Panc1 (cell line): ENCODE results near the gene AFF2. TPM values are rescaled to one million over a fixed set of nuclear protein-coding genes. Genes with fewer than 3 reads are reported as not detected.

Experiments used
- ATAC-seq: fragments of 200-7000 bp; cut with Tn5 transposase; 2 replicates; pipeline ENCODE4 v1.9.1; 2020; ENCODE audit warnings: mild to moderate bottlenecking, moderate library complexity
- BruUV-seq: library from RNA; stranded (reverse); fragments of 400-500 nt; replicated peaks from 2 replicates; lab custom pipeline; 2021; lab: Mats Ljungman, UMichigan
- CTCF ChIA-PET: fragments of 300-600 bp; sonication (Branson Sonifier 250); formaldehyde crosslinking; loops from one replicate; lab custom pipeline; 2022; ENCODE audit warnings: antibody characterized with exemption; lab: Charles Lee
- POLR2A ChIA-PET: fragments of 300-600 bp; sonication (Branson Sonifier 250); formaldehyde crosslinking; loops from one replicate; lab custom pipeline; 2022; ENCODE audit warnings: antibody characterized with exemption; lab: Charles Lee
- DNase-seq: peaks from one replicate; pipeline ENCODE4 v3.0.0-alpha.2; 2010; ENCODE audit warnings: low read depth, low spot score
- H3K27ac ChIP-seq: 2 replicates; pipeline ENCODE4 v1.5.1; 2011; ENCODE audit warnings: mild to moderate bottlenecking, low read length, inconsistent platforms
- H3K27me3 ChIP-seq: fragments of 200-500 bp; sonication (Bioruptor generic); 2 replicates; pipeline ENCODE4 v1.6.0; 2014; ENCODE audit warnings: low read length, inconsistent platforms; ENCODE audit not compliant: control insufficient read depth, insufficient read depth
- H3K36me3 ChIP-seq: fragments of 200-500 bp; sonication (Bioruptor generic); 2 replicates; pipeline ENCODE4 v1.5.1; 2014; ENCODE audit warnings: inconsistent platforms, mild to moderate bottlenecking, low read length, moderate library complexity; ENCODE audit not compliant: control insufficient read depth, insufficient read depth
- H3K4me1 ChIP-seq: 2 replicates; pipeline ENCODE4 v1.5.1; 2011; ENCODE audit warnings: inconsistent platforms, mild to moderate bottlenecking, low read length, moderate library complexity; ENCODE audit not compliant: control insufficient read depth, insufficient read depth
- H3K4me3 ChIP-seq, 2 experiments: 2 replicates each; pipeline ENCODE4 v1.5.1; 2011 to 2012; ENCODE audit warnings: low read depth in 2 of 2, low read length in 2 of 2, mild to moderate bottlenecking in 2 of 2, inconsistent platforms in 1 of 2, moderate library complexity in 1 of 2
- H3K9me3 ChIP-seq: fragments of 200-500 bp; sonication (Bioruptor generic); 2 replicates; pipeline ENCODE4 v1.5.1; 2014; ENCODE audit warnings: low read depth, mild to moderate bottlenecking, inconsistent platforms, low read length, moderate library complexity; ENCODE audit not compliant: control insufficient read depth, insufficient read depth
- CTCF ChIP-seq: fragments of 450-650 bp; IDR thresholded peaks from 2 replicates; pipeline ENCODE4 v1.5.1; 2017; ENCODE audit warnings: mild to moderate bottlenecking
- POLR2AphosphoS5 ChIP-seq: IDR thresholded peaks from 2 replicates; pipeline ENCODE4 v1.6.1; 2012; ENCODE audit warnings: mild to moderate bottlenecking, low read depth, low read length, moderate library complexity
- REST ChIP-seq, 2 experiments: IDR thresholded peaks; 2 replicates each; pipeline ENCODE4 v1.6.1; 2011 to 2012; ENCODE audit warnings: low read depth in 2 of 2, control low read depth in 1 of 2, low read length in 1 of 2, mild to moderate bottlenecking in 1 of 2, moderate library complexity in 1 of 2; ENCODE audit not compliant: insufficient read depth in 1 of 2
- SIN3A ChIP-seq: IDR thresholded peaks from 2 replicates; pipeline ENCODE4 v1.6.1; 2012; ENCODE audit warnings: low read depth, mild to moderate bottlenecking, low read length, moderate library complexity, borderline replicate concordance; ENCODE audit not compliant: insufficient read depth
- TCF7L2 ChIP-seq: IDR thresholded peaks from 2 replicates; pipeline ENCODE4 v1.6.1; 2011; ENCODE audit warnings: mild to moderate bottlenecking, low read depth, low read length, inconsistent platforms
- in situ Hi-C: cut with HindIII; loops from 2 replicates; pipeline ENCODE4 v1.10.0; 2016; ENCODE audit warnings: low sequenced_read_pairs, low pct_unique_long_range_greater_than_20kb
- intact Hi-C: fragments of 100-400 bp; cut with micrococcal nuclease; formaldehyde crosslinking; loops from one replicate; pipeline ENCODE4 v1.10.0; 2022; ENCODE audit not compliant: unreplicated experiment
- total RNA-seq: library from RNA; stranded (reverse); gene quantifications from one replicate; pipeline ENCODE4 v1.2.1, GENCODE V29; 2021; ENCODE audit not compliant: unreplicated experiment

Gene AFF2
- total RNA-seq, 1 experiment from 2014 or later: 0.05 TPM

GRCh38 chrX:148722966-148723365 is 222.5 kb downstream of the AFF2 start:
- Histone ChIP-seq H3K4me3 (no peak overlapping the region), H3K27ac (no peak overlapping the region), H3K4me1 (no peaks in the 10 kb centered on the region), H3K36me3 (no peaks in the 10 kb centered on the region), H3K9me3 (no peaks in the 10 kb centered on the region), H3K27me3 (no peaks in the 10 kb centered on the region)
- BruUV-seq: no TSS peak
- intact Hi-C loops: no loop called here
- ChIA-PET POLR2A (no interaction called here), CTCF (no interaction called here)
- in situ Hi-C loops: no loop called here
- TF ChIP-seq CTCF: no peak
- TF ChIP-seq REST (IDR thresholded peaks at IDR 0.05; ENCODE audit: insufficient read depth in 1 of 2, low read depth in 2 of 2, low read length in 1 of 2): no peak
- no peak for TF ChIP-seq POLR2AphosphoS5
- no peak for TF ChIP-seq TCF7L2
- TF ChIP-seq SIN3A: no peak
- ATAC-seq (no peak), DNase-seq (no peak)

GRCh38 chrX:148723551-148723950 is 223.1 kb downstream of the AFF2 start:
- TF ChIP-seq SIN3A: no peak
- TF ChIP-seq REST (IDR thresholded peaks at IDR 0.05; ENCODE audit: insufficient read depth in 1 of 2, low read depth in 2 of 2, low read length in 1 of 2): no peak
- no peak for TF ChIP-seq CTCF
- TF ChIP-seq TCF7L2: no peak
- no peak for TF ChIP-seq POLR2AphosphoS5
- intact Hi-C loops (no loop called here), in situ Hi-C loops (no loop called here)
- no peak for ATAC-seq
- POLR2A ChIA-PET: no interaction called here
- CTCF ChIA-PET: no interaction called here
- Histone ChIP-seq H3K9me3 (no peaks in the 10 kb centered on the region), H3K27me3 (no peaks in the 10 kb centered on the region), H3K4me3 (no peak overlapping the region), H3K36me3 (no peaks in the 10 kb centered on the region), H3K27ac (no peak overlapping the region), H3K4me1 (no peaks in the 10 kb centered on the region)
- BruUV-seq: no TSS peak
- DNase-seq: no peak
